ENCODE data around the gene SF3B3. TPM values are rescaled to one million over a fixed set of nuclear protein-coding genes. Genes with fewer than 3 reads are reported as not detected.
"Not testable (repeated sequence)": the region's sequence is repeated elsewhere in the genome, so short reads cannot be mapped to it uniquely, and the experiment has no call there.

Gene SF3B3
- total RNA-seq, 1 experiment from 2014 or later, result 130 TPM

- no peak for DNase-seq (ENCODE audit: low read depth)
Observed at GRCh38 chr16:70511833-70512232, 11.8 kb upstream of the SF3B3 start.

GRCh38 chr16:70512456-70512855 is 11.2 kb upstream of the SF3B3 start:
- DNase-seq (ENCODE audit: low read depth), result no peak

- peak; percentile 55 for DNase-seq (ENCODE audit: low read depth)
Observed at GRCh38 chr16:70520612-70521297, 2.9 kb upstream of the SF3B3 start.

- DNase-seq (ENCODE audit: low read depth), result no peak
Observed at GRCh38 chr16:70522216-70523075, 1.2 kb upstream of the SF3B3 start.

GRCh38 chr16:70523076-70523742 is 407 bp upstream of the SF3B3 start, which contains the start of gene COG4:
Gene COG4 (minus strand): TSS chr16:70523554. CDS start chr16:70523543, 11 bp downstream.
- peak; percentile 87 for DNase-seq (ENCODE audit: low read depth)

DNA sequence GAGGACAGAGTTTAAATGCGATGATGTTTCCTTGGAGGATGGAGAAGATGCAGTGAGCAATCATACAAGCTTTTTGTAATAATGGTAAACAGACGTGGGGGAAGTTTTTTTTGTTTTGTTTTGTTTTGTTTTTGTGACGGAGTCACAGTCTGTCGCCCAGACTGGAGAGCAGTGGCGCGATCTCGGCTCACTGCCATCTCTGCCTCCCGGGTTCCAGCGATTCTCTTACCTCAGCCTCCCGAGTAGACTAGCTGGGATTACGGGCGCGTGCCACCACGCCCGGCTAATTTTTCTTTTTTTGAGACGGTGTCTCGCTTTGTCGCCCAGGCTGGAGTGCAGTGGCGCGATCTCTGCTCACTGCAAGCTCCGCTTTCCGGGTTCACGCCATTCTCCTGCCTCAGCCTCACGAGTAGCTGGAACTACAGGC is 796 bp downstream of the SF3B3 start:
- DNase-seq (ENCODE audit: low read depth), result peak; percentile 32

DNA sequence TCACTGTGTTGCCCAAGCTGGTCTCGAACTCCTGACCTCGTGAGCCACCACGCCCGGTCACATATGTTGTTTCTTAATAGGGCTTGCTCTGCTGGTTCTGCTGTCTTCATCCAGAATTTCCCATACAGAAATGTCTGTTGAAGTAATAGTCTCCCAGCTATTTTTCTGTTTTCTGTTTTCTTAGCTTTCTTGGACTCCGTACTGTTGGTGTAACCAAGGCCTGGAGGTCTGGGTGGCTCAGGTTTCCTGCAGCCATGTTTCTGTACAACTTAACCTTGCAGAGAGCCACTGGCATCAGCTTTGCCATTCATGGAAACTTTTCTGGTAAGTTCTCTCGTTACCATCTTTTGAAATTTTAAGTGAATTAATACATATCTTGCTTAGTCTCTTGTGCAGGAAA is 2.8 kb downstream of the SF3B3 start:
- DNase-seq (ENCODE audit: low read depth), result no peak

DNA sequence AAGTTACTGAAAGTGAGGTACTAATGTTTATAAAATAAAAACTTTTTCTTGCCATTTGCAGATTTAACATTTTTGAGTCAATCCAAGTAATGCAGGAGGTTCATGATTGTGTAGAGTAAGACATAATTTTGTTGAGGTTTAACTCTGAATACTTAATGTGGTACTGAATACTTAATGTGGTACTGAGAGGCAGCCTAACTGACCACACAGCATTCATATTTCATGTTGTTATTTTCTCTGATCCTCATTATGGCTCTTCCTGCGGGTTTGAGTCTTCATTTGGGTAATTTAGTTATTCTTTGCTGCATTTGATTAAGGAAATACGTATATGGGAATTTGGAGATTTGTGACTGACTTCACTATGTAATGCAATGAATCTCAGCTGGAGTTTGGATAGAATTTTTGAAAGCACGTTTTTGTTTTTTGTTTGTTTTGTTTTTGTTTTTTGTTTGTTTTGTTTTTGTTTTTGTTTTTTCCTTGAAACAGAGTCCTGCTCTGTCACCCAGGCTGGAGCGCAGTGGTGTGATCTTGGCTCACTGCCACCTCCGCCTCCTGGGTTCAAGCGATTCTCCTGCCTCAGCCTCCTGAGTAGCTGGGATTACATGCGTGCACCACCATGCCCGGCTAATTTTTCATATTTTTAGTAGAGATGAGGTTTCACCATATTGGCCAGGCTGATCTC is 3.8 kb downstream of the SF3B3 start:
- no peak for DNase-seq (ENCODE audit: low read depth)

GRCh38 chr16:70529051-70529777 is 5.6 kb downstream of the SF3B3 start:
- peak; percentile 10 for DNase-seq (ENCODE audit: low read depth)

DNA sequence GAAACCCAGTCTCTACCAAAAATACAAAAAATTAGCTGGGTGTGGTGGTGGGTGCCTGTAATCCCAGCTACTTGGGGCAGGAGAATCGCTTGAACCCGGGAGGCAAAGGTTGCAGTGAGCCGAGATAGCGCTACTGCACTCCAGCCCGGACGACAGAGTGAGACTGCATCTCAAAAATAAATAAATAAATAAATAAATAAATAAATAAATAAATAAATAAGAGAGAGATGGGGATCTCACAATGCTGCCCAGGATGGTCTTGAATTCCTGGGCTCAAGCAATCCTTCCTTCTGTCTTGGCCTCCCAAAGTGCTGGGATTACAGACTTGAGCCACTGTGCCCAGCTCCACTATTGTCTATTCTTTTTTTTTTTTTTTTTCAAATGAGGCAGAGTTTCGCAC is 6.3 kb downstream of the SF3B3 start:
- DNase-seq (ENCODE audit: low read depth), result not testable (repeated sequence)

- DNase-seq (ENCODE audit: low read depth), result no peak
Observed at GRCh38 chr16:70534971-70535370, 11.4 kb downstream of the SF3B3 start.

- DNase-seq (ENCODE audit: low read depth), result no peak
Observed at GRCh38 chr16:70540994-70541393, 17.4 kb downstream of the SF3B3 start.

- no peak for DNase-seq (ENCODE audit: low read depth)
Observed at GRCh38 chr16:70544548-70544947, 20.9 kb downstream of the SF3B3 start.

DNA sequence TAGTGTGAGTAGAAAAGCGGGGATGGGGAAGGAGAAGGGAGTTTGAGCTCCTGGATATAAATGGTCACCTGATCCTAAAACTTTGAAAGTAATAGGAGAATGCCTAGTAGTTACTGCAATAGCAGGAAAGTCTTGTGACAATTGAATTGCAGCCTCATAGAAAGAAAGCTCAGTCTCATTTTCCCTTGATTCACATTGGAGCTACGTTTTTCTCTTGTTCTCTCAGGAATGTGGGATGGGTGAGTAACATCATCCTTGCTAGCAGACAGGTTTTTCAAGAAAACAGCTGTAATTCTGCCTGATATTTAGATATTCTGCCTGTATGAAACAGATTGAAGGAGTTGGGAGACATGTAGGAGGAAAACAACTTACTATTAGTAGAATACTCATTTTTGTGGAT is 25.3 kb downstream of the SF3B3 start:
- no peak for DNase-seq (ENCODE audit: low read depth)

DNA sequence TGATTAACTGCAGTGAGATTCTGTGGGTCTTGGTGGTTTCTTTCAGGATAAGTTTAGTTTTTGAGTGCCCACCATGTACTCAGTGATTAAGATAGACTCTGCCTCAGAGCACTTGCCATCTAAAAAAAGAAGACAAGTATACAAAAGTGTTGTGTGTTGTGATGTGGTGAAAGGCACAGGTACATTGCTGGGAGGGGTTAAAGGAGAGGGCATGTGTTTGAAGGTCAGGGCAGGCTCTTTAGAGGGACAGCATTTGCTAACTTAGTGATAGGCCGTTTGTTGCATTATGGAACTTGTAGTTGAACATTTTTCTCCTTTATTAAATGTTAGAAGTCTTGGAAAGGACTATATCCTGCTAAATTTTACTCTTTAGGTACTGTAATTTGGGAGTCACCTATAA is 26.5 kb downstream of the SF3B3 start:
- DNase-seq (ENCODE audit: low read depth), result no peak

GRCh38 chr16:70551788-70552187 is 28.2 kb downstream of the SF3B3 start:
- DNase-seq (ENCODE audit: low read depth), result no peak

GRCh38 chr16:70552675-70553074 is 29.1 kb downstream of the SF3B3 start:
- no peak for DNase-seq (ENCODE audit: low read depth)

DNA sequence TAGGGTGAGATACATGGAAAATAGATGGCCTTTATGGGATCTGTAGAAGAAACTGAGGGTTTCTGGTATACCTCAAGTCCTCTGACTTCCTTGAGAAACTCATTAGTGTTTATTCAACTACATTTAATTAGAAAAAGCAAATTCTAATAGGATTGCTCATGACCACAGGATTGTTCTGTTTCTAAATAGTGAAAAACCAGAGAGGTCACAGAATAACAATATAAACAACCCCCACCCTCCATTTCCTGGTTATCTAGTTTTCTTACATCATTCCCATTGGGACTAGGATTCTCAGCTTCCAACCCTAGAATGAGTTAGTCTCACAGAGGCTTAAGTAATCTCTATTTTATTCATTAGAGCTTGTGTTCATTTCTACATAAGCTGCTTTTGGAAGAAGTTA is 30.0 kb downstream of the SF3B3 start:
- no peak for DNase-seq (ENCODE audit: low read depth)

DNA sequence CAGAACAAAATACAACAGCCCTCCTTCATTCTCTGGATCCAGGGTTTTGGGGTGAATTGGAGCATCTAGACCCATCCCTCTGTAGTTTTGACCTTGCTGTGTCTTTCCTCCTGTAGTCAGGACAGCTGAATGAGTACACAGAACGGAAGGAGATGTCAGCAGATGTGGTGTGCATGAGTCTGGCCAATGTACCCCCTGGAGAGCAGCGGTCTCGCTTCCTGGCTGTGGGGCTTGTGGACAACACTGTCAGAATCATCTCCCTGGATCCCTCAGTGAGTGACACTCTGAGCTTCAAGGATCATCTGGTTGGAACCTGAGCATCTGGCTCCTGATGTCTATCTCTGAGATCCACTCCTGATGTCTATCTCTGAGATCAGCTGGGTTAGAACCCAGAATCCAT is 32.4 kb downstream of the SF3B3 start:
- DNase-seq (ENCODE audit: low read depth), result no peak

- DNase-seq (ENCODE audit: low read depth), result no peak
Observed at GRCh38 chr16:70561623-70562022, 38.0 kb downstream of the SF3B3 start.

DNA sequence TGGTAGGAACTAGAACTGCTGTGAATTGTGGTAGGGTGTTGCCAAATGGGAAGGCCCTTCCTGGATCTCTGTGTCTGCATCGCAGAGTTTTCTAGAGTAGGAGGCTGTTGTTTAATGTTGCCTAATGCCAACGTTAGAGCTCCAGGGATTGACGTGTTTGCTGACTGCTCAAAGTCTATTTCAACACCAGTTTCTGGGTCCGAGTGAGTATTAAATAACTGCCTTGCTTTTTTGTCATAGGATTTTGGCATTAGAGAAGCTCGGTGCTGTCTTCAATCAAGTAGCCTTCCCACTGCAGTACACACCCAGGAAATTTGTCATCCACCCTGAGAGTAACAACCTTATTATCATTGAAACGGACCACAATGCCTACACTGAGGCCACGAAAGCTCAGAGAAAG is 40.0 kb downstream of the SF3B3 start:
- no peak for DNase-seq (ENCODE audit: low read depth)
